K562 (cell line): Measurements from ENCODE around the gene PLA2G4D.

ENCODE experiments used
- ATF7 ChIP-seq: fragments of 450-650 bp; IDR thresholded peaks from 2 replicates; pipeline ENCODE4 v1.7.1; 2014; ENCODE audit warnings: mild to moderate bottlenecking, moderate library complexity
- CREB3 ChIP-seq: fragments of 450-650 bp; conservative IDR thresholded peaks from 2 replicates; pipeline ENCODE4 v1.6.1; 2016; ENCODE audit warnings: missing genetic modification characterization, low read depth, mild to moderate bottlenecking, missing compliant biosample characterization, moderate library complexity
- CTCF ChIP-seq, 3 experiments: IDR thresholded peaks in 2 of 3; conservative IDR thresholded peaks in 1 of 3; 2 replicates each; pipeline ENCODE4 v1.5.1; 2011 to 2012; ENCODE audit warnings: low read length in 3 of 3, mild to moderate bottlenecking in 3 of 3, control low read depth in 2 of 3, improper control_type of control experiment in 1 of 3, inconsistent platforms in 1 of 3, low read depth in 1 of 3, mixed read lengths in 1 of 3, moderate library complexity in 1 of 3; ENCODE audit not compliant: insufficient read depth in 2 of 3
- ELF1 ChIP-seq: fragments of 200-800 bp; sonication (Bioruptor generic); IDR thresholded peaks from 2 replicates; pipeline ENCODE4 v1.6.1; 2016; ENCODE audit warnings: missing genetic modification characterization, missing compliant biosample characterization
- EP400 ChIP-seq: fragments of 450-650 bp; IDR thresholded peaks from 2 replicates; pipeline ENCODE4 v1.6.1; 2017; ENCODE audit warnings: antibody characterized with exemption, mild to moderate bottlenecking, moderate library complexity
- KDM5B ChIP-seq: fragments of 200-600 bp; sonication (generic); IDR thresholded peaks from 2 replicates; pipeline ENCODE4 v1.6.1; 2012; ENCODE audit warnings: low read depth, mild to moderate bottlenecking, moderate library complexity, low read length, control low read depth, inconsistent platforms; ENCODE audit not compliant: insufficient replicate concordance
- MTA3 ChIP-seq: fragments of 450-650 bp; formaldehyde crosslinking; IDR thresholded peaks from 2 replicates; pipeline ENCODE4 v1.6.1; 2017; ENCODE audit warnings: mild to moderate bottlenecking, borderline replicate concordance
- NFYB ChIP-seq: IDR thresholded peaks from 2 replicates; pipeline ENCODE4 v1.6.1; 2011; ENCODE audit warnings: mild to moderate bottlenecking, moderate library complexity; ENCODE audit not compliant: insufficient read length; ENCODE audit errors: extremely low read depth
- TBP ChIP-seq: optimal IDR thresholded peaks from 2 replicates; pipeline ENCODE3; 2011; ENCODE audit warnings: low read depth, low read length, improper control_type of control experiment
- TGIF2 ChIP-seq: sonication (generic); formaldehyde crosslinking; IDR thresholded peaks from 2 replicates; pipeline ENCODE4 v1.8.1; 2022; ENCODE audit warnings: mild to moderate bottlenecking, missing genetic modification reagents, moderate library complexity
- ZNF121 ChIP-seq: sonication (generic); formaldehyde crosslinking; conservative IDR thresholded peaks from 2 replicates; pipeline ENCODE4 v1.8.0; 2022; ENCODE audit warnings: missing genetic modification reagents
- ZNF124 ChIP-seq: sonication (generic); formaldehyde crosslinking; IDR thresholded peaks from 2 replicates; pipeline ENCODE4 v1.8.1; 2022; ENCODE audit warnings: missing genetic modification reagents
- ZNF274 ChIP-seq: IDR thresholded peaks from 2 replicates; pipeline ENCODE4 v1.6.1; 2011; ENCODE audit warnings: low read depth, mild to moderate bottlenecking, low read length, moderate library complexity, borderline replicate concordance
- ZNF639 ChIP-seq, 2 experiments: fragments of 200-800 bp in 1 of 2; sonication (Bioruptor generic) in 1 of 2; sonication (generic) in 1 of 2; formaldehyde crosslinking in 1 of 2; IDR thresholded peaks in 1 of 2; conservative IDR thresholded peaks in 1 of 2; 2 replicates each; pipeline versions ENCODE4 v1.5.0 to v1.6.1; 2016 to 2020; ENCODE audit warnings: missing compliant biosample characterization in 1 of 2, missing genetic modification characterization in 1 of 2, missing genetic modification reagents in 1 of 2

GRCh38 chr15:42101861-42102260 is 7.5 kb upstream of the PLA2G4D start:
- TF ChIP-seq MTA3 (no peak), ZNF639 (CRISPR knock-in tag; conservative IDR thresholded peaks at IDR 0.05 in 1 of 2, IDR thresholded peaks at IDR 0.05 in 1 of 2) (no peak), ELF1 (tag) (no peak), CREB3 (no peak), TGIF2 (CRISPR knock-in tag) (no peak), KDM5B (no peak), NFYB (no peak), TBP (no peak), ZNF274 (no peak), CTCF (IDR thresholded peaks at IDR 0.05 in 2 of 3, conservative IDR thresholded peaks at IDR 0.05 in 1 of 3; ENCODE audit: insufficient read depth in 2 of 3, low read depth in 1 of 3, low read length in 3 of 3) (no peak), EP400 (no peak), ATF7 (no peak), ZNF121 (CRISPR knock-in tag) (no peak), ZNF124 (CRISPR knock-in tag) (no peak)
